GM13977 (cell line): Measurements from ENCODE around the gene PXMP2.

Source experiments
- DNase-seq: peaks from one replicate; pipeline ENCODE4 v3.0.0; 2012; ENCODE audit warnings: low spot score
- in situ Hi-C: fragments of 300-500 bp; cut with MboI; formaldehyde crosslinking; loops from one replicate; pipeline ENCODE4 v1.12.0; 2022; ENCODE audit warnings: low sequenced_read_pairs, low pct_unique_long_range_greater_than_20kb, mixed read lengths, inconsistent platforms; ENCODE audit not compliant: unreplicated experiment
- TF ChIP-seq, protein P1 (sequence below): IDR thresholded peaks from 2 replicates; pipeline ENCODE4 v1.5.1; 2012; ENCODE audit warnings: mild to moderate bottlenecking, control low read depth; ENCODE audit not compliant: insufficient read depth; ENCODE audit errors: extremely low read depth, missing control alignments

Gene PXMP2

DNA sequence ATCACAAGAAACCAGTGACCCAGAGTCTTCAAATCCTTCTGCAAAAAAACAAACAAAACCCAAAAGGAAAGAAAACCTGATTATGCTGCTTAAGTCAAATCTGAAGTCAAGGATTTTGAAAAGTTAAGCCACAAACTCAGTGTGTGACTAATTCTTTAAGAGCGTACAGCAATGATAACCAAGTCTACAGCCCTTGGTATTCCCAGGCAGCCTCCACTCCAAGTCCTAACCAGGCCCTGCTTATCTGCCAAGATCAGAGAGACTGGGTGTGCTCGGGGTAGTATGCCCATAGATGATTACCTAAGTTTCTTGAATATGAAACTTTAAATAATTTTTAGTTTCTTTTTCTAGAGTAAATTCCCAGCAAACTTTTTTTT is 36.4 kb downstream of the PXMP2 start:
- in situ Hi-C loops: no loop called here
- TF ChIP-seq, protein P1, sequence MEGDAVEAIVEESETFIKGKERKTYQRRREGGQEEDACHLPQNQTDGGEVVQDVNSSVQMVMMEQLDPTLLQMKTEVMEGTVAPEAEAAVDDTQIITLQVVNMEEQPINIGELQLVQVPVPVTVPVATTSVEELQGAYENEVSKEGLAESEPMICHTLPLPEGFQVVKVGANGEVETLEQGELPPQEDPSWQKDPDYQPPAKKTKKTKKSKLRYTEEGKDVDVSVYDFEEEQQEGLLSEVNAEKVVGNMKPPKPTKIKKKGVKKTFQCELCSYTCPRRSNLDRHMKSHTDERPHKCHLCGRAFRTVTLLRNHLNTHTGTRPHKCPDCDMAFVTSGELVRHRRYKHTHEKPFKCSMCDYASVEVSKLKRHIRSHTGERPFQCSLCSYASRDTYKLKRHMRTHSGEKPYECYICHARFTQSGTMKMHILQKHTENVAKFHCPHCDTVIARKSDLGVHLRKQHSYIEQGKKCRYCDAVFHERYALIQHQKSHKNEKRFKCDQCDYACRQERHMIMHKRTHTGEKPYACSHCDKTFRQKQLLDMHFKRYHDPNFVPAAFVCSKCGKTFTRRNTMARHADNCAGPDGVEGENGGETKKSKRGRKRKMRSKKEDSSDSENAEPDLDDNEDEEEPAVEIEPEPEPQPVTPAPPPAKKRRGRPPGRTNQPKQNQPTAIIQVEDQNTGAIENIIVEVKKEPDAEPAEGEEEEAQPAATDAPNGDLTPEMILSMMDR: no peak
- no peak for DNase-seq

DNA sequence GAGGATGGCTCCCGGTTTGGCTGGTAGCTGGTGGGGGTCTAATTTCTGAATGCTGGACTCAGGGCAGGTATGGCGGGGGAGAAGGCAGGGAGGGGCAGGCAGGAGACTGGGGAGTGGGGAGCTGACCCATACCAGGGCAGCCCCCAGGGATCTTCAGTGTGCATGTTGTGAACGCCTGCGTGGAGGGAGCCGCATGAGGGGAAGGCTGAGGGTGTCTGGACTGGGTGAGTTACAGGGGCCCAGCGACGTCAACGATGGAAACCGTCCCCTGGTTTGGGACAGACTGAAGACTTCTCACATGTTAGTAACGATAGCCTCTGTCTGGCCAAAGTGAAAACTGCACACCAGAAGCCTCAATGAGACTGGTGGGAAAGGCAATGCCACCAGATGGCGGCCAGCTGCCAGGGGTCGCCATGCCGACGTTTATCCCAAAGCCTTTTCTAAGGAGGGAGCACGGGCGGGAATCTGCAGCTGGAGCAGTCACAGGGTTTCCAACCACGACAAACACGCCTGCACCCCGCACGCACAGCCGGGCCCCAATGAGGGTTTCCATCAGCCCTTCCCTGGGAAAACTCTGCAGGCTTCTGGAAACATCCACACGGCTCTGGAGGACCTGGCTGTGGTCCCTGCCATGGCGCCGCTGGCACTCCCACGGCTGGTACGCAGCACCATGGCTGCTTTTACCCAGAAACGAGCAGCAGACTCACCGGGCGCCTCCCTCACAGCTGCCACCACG is 37.3 kb downstream of the PXMP2 start:
- TF ChIP-seq, protein P1: no peak
- in situ Hi-C loops: no loop called here
- no peak for DNase-seq

DNA sequence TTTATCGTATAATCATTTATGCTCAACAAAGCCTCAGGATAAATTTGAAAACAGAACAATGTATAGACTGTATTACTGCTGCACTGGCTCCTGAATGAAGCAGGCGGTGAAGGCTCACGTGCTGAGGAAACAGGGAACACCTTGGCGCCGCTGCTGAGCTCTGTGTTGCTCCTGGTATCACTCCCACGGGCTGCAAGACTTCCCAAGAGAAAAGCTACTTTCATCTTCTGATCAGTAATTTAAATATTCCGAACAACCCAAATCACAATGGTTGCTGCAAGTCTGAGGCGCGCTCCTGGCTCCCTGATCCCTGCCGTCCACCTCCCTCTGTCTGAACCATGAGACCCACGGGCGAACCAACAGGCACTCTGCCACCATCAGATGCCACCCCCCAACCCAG is 39.0 kb downstream of the PXMP2 start:
- in situ Hi-C loops: no loop called here
- TF ChIP-seq, protein P1: no peak
- DNase-seq: no peak

DNA sequence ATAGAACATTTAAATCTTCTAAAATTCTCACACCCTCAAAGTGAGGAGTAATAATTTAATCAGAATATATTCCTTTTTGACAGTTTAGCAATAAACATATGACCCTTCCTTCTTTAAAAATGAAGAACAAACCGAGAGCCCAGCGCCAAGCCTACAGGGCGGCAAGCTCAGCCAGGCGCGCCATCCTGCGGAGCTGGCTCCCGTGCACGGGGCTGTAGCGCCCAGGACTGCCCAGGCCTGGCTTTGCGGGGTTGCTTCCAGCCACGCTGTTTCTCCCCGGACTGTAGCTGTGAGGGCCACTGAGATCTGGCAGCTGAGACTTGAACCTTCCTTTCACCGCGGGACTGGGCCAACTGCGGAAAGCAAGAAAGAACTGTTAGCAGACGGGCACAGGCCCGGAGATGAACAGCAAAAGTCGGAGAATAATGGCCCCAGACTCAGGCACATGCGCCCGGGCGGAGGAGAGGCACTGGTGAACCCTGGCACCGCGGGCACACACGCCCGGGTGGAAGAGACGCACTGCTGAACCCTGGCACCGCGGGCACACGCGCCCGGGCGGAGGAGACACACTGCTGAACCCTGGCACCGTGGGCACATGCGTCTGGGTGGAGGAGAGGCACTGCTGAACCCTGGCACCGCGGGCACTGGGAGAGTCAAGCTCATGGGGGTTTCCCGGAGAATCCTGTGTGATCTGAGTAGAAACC is 39.9 kb downstream of the PXMP2 start:
- TF ChIP-seq, protein P1: no peak
- in situ Hi-C loops: no loop called here
- no peak for DNase-seq

DNA sequence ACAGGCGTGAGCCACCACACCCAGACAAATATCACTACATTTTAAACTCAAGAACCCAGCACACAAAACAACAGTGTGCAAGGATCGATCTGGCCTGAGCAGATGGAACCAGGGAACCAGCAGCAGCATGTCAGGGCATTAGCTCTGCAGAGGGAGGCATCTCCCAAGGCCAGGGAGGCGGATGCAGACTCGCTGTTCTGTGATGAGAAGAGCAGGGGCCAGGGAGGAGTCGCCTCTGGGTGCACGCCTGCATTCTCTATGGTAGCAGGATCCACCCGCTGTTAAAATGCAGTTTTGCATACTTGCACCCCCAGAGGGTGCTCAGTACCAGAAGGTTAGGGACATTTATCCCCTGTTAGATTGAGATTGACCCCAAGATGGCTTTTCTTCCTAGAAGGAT is 41.1 kb downstream of the PXMP2 start:
- TF ChIP-seq, protein P1: no peak
- in situ Hi-C loops: no loop called here
- no peak for DNase-seq

DNA sequence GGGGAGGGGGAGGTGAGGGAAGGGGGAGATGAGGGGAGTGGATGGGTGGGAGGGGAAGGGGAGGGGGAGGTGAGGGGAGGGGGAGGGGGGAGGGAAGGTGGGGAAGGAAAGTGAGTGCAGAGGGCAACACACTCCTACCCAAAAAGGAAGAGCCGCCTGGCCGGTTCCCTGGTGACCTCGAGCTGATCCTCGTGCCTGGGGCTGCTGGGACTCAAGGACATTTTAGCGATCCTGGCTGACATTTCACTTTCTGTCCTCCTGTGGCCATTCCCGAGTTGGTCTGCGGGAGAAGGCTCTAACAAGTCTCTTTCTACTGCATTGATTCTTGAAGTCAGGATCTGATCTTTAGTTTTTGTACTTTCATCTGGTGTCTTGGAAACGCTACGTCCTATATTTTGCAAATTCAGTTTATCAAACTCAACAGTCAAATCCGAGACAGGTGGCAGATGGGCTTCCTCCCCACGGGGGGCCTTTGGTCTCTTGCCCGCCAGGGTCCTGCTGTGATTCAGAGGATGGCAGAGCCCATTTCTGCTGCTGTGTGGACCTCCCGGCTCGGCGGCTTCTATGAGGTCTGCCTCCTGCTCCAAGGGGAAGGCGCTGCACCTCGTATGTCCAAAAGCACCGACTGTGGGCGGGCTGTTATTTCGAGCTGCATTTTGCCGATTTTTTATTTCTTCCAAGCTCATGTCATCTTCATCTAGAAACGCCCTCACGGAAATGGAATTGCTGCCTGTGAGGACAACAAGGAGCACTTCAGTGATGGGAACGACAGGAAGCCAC is 42.3 kb downstream of the PXMP2 start:
- in situ Hi-C loops: no loop called here
- TF ChIP-seq, protein P1: no peak
- DNase-seq: no peak
